GM12873 (cell line): ENCODE data around the gene PDS5A.

Experiments
- TF ChIP-seq, protein P1 (sequence below): IDR thresholded peaks from 2 replicates; pipeline ENCODE4 v1.5.1; 2012; ENCODE audit warnings: low read depth, mild to moderate bottlenecking, moderate library complexity, low read length, control low read depth; ENCODE audit not compliant: insufficient read depth; ENCODE audit errors: missing control alignments

The PDS5A gene

DNA sequence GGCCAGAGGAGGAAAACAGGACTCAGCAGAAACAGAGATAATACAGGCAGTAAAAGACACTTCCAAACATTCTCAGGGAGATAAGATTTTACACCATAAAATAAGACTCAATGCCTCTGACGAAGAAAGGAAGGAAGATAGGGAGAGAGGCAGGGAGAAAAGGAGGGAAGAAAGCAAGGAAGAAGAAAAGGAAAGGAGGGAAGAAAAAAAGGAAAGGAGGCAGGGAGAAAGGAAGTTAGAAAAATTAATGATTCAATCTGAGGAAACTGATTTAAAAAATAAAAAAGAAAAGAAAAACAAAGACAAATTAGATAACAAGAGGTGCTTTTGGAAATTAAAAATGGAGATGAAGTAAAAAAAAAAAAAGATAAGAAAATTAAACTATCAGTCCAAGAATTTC lies 72.1 kb downstream of the PDS5A start:
- TF ChIP-seq, protein P1, sequence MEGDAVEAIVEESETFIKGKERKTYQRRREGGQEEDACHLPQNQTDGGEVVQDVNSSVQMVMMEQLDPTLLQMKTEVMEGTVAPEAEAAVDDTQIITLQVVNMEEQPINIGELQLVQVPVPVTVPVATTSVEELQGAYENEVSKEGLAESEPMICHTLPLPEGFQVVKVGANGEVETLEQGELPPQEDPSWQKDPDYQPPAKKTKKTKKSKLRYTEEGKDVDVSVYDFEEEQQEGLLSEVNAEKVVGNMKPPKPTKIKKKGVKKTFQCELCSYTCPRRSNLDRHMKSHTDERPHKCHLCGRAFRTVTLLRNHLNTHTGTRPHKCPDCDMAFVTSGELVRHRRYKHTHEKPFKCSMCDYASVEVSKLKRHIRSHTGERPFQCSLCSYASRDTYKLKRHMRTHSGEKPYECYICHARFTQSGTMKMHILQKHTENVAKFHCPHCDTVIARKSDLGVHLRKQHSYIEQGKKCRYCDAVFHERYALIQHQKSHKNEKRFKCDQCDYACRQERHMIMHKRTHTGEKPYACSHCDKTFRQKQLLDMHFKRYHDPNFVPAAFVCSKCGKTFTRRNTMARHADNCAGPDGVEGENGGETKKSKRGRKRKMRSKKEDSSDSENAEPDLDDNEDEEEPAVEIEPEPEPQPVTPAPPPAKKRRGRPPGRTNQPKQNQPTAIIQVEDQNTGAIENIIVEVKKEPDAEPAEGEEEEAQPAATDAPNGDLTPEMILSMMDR = no peak

DNA sequence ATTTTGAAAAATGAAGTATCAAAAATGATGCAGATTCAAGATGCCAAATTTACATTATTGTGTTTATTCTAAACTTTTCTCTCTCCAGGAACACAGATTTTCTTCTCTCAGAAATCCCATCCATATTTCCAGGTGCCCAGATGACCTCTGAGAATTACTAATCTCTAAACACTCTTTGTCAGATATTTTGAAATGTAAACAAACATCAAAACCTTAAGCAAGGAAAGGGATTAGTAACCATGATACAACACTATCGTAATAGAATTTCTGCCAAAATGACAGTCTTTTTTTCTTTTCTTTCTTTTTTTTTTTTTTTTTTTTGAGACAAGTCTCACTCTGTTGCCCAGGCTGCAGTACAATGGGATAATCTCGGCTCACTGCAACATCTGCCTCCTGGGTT lies 76.7 kb downstream of the PDS5A start:
- TF ChIP-seq, protein P1 = no peak

DNA sequence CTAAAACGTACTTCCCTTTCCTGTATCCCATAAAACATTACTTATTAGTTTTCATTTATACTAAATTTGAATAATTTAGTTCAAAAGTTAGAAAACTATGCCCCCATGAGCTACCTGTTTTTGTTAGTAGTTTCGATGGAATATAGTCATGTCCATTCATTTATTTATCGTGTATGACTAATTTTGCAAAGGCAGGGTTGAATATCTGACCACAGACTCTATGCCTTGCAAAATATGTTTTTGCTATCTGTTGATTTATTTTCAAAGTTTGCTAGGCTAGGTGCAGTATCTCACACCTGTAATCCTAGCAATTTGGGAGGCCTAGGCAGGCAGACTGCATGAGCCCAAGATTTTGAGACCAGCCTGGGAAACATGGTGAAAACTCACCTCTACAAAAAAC lies 78.4 kb downstream of the PDS5A start:
- TF ChIP-seq, protein P1 = no peak

DNA sequence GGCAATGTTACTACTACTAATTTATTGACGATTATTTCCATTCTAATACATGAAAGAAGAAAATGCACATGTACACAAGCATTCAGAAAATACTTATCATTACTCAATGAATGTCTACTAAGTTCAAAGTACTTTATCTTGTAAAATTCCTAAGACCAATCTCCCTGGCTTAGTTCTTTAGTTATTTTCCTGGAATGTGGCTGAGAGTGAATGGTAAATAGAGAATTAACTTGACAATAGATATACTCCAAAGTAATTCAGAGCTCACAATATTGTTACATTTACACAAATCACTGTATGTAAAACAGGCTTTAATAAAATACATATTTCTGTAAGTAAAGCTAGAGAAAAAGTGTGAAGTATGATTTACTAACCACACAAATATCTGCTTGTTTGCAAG lies 79.7 kb downstream of the PDS5A start:
- TF ChIP-seq, protein P1 = no peak

DNA sequence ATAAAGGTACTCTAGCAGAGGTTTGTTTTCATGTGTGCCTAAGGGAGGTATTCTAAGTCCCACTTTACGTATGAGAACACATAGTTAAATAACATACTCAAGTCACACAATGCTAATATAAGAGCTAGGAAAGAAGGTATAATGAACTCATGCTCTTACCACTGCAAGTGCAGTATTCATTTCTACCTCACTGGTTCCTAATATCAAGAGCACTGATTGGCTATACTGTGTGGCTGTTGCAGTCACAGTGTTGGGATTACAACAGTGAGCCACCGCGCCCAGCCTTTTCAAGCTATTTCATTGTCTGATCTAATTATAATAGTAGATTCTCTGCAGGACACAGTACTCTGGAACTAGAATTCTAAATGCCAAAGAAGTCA lies 84.0 kb downstream of the PDS5A start:
- TF ChIP-seq, protein P1 = no peak

DNA sequence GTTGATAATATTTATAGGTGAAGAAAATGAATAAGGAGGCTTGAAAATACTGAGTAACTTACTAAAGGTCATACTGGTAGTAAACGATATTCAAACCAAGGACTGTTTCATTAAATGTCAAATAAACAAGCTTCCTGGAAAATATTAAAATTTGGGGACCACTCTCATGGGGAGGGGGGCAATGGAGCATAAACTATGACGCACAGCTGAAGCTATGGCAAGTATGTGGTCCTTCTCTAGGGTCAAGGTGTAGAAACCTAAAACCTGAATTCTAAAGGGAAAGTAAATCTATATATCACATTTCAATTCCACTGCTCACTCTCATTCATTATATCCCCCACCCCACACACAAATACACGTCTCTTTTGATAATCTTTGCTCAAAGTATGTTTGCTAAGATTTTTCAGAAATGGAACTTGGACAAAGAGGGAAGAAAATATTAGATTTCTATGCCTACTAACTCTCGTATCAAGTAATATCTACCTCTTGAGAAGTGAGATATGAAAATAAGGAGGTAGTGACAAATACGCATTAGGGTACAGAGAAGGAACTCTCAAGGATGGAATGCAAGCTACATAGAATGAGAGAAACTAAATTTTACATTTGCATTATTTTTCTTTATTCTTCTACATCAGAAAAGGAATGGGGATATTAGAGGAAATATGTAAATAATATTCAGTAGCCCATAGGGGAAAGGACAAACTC lies 84.6 kb downstream of the PDS5A start:
- TF ChIP-seq, protein P1 = no peak

DNA sequence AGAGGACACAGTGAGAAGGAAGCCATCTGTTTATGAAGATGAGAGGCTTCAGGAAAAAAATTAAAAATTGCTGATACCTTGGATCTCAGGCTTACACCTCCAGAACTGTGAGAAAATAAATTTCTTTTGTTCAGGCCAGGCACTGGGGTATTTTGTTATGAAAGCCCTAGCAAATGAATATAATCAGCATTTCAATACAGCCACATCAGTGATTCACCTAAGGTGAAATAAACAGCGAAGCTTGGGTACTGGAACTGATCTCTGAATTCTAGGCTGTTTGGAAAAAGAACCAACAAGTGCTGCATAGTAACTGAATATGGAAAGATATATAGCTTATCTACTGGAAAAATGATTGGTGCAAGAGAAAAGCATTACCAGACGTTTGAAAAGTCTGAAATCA lies 88.5 kb downstream of the PDS5A start:
- TF ChIP-seq, protein P1 = no peak
